ENCODE results near the gene VASH2.

GRCh38 chr1:212976586-212976985 is 26.2 kb downstream of the VASH2 start:
- TF ChIP-seq POLR2A (IDR thresholded peaks at IDR 0.05; ENCODE audit: low read depth, low read length) = no peak
- no peak for TF ChIP-seq POLR2AphosphoS5 (IDR thresholded peaks at IDR 0.05; ENCODE audit: low read depth, low read length)
- TF ChIP-seq TAF1 (IDR thresholded peaks at IDR 0.05; ENCODE audit: low read depth, low read length) = no peak
- no peak for TF ChIP-seq PAX5 (IDR thresholded peaks at IDR 0.05; ENCODE audit: insufficient read depth, low read length, severe bottlenecking)
